Common myeloid progenitor, CD34-positive (primary cell): ENCODE data around the gene AGAP1.

Experiments used
- CTCF ChIA-PET: fragments of 350-600 bp; sonication (Branson Sonifier 250); formaldehyde crosslinking; loops from one replicate; lab custom pipeline; 2021; ENCODE audit warnings: antibody characterized with exemption; lab: Charles Lee
- POLR2A ChIA-PET: fragments of 350-600 bp; sonication (Branson Sonifier 250); formaldehyde crosslinking; loops from one replicate; lab custom pipeline; 2021; ENCODE audit warnings: antibody characterized with exemption; lab: Charles Lee
- DNase-seq, 3 donors: peaks; one replicate each; pipeline versions ENCODE4 v3.0.0 to v3.0.0-alpha.2; 2013
- H3K27ac ChIP-seq, 2 experiments: 1 replicate in 1 of 2; 2 replicates in 1 of 2; pipeline ENCODE4 v1.7.0; 2013; ENCODE audit warnings: inconsistent platforms in 2 of 2, low read length in 2 of 2, mild to moderate bottlenecking in 2 of 2, low read depth in 1 of 2, moderate library complexity in 1 of 2; ENCODE audit not compliant: severe bottlenecking in 2 of 2, insufficient read depth in 1 of 2, poor library complexity in 1 of 2
- H3K27me3 ChIP-seq, 5 experiments: replicated peaks in 2 of 5; 1 replicate in 3 of 5; 2 replicates in 2 of 5; pipeline versions ENCODE4 v1.6.1 to v1.7.0; 2013; ENCODE audit warnings: low read length in 4 of 5, mild to moderate bottlenecking in 2 of 5, moderate library complexity in 2 of 5, inconsistent platforms in 1 of 5; ENCODE audit not compliant: insufficient read depth in 5 of 5, control insufficient read depth in 4 of 5
- H3K36me3 ChIP-seq, 4 experiments: 1 replicate in 2 of 4; 2 replicates in 2 of 4; pipeline versions ENCODE4 v1.6.1 to v1.7.0; 2013; ENCODE audit warnings: low read length in 3 of 4, control low read depth in 1 of 4, mild to moderate bottlenecking in 1 of 4; ENCODE audit not compliant: control insufficient read depth in 4 of 4, insufficient read depth in 4 of 4
- H3K4me1 ChIP-seq, 4 experiments: 1 replicate in 3 of 4; 2 replicates in 1 of 4; pipeline versions ENCODE4 v1.6.1 to v1.7.1; 2013; ENCODE audit warnings: low read length in 3 of 4, mild to moderate bottlenecking in 3 of 4, control low read depth in 1 of 4, inconsistent platforms in 1 of 4, moderate library complexity in 1 of 4; ENCODE audit not compliant: control insufficient read depth in 4 of 4, insufficient read depth in 4 of 4; ENCODE audit errors: control extremely low read depth in 1 of 4
- H3K4me3 ChIP-seq, 7 experiments: 1 replicate in 4 of 7; 2 replicates in 3 of 7; pipeline versions ENCODE4 v1.5.1 to v1.7.0; 2013; ENCODE audit warnings: mild to moderate bottlenecking in 7 of 7, low read length in 6 of 7, moderate library complexity in 6 of 7, inconsistent platforms in 2 of 7, low read depth in 2 of 7, control low read depth in 1 of 7; ENCODE audit not compliant: insufficient read depth in 4 of 7, control insufficient read depth in 1 of 7; ENCODE audit errors: extremely low read depth in 1 of 7
- H3K9me3 ChIP-seq, 5 experiments: 1 replicate in 4 of 5; 2 replicates in 1 of 5; pipeline versions ENCODE4 v1.6.1 to v1.7.1; 2013; ENCODE audit warnings: low read length in 4 of 5, mild to moderate bottlenecking in 2 of 5, inconsistent platforms in 1 of 5, low read depth in 1 of 5, moderate library complexity in 1 of 5; ENCODE audit not compliant: control insufficient read depth in 4 of 5, insufficient read depth in 2 of 5; ENCODE audit errors: control extremely low read depth in 1 of 5
- WGBS: methylation state at CpG from one replicate; pipeline ENCODE4 v1.1.5; 2013; ENCODE audit not compliant: insufficient coverage; 5-methylcytosine and 5-hydroxymethylcytosine counted together

The AGAP1 gene

DNA sequence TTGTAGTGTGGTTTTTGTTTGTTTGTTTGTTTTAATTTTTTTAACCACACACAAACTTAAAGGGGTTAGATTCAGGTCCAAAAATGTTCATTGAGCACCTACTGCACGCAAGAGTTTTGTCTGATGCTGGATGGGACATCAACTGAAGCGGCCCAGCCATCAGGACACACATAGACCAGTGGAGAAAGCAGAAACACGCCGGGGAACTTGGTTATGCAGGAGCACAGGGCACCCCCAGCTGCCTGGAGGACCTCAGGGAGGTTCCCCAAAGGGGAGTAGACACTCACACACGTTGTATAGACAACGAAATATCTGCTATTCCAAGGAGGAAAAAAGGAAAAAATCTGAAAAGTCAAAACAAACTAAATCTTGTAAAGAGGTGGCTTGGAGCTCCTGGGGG lies 482.7 kb downstream of the AGAP1 start:
- ChIA-PET CTCF (no interaction called here), POLR2A (no interaction called here)
- H3K4me3 ChIP-seq: no peak overlapping the region
- DNase-seq: no peak
- no peaks in the 10 kb centered on the region for H3K36me3 ChIP-seq
- H3K9me3 ChIP-seq: peaks cover 0 to 2% (median 0%) of the 10 kb centered on the region in 5 experiments
- no peaks in the 10 kb centered on the region for H3K4me1 ChIP-seq
- H3K27ac ChIP-seq: no peak overlapping the region
- WGBS: 95% methylated on average over 4 of the region's 6 CpGs
- H3K27me3 ChIP-seq: peaks cover 0 to 4% (median 0%) of the 10 kb centered on the region in 5 experiments

DNA sequence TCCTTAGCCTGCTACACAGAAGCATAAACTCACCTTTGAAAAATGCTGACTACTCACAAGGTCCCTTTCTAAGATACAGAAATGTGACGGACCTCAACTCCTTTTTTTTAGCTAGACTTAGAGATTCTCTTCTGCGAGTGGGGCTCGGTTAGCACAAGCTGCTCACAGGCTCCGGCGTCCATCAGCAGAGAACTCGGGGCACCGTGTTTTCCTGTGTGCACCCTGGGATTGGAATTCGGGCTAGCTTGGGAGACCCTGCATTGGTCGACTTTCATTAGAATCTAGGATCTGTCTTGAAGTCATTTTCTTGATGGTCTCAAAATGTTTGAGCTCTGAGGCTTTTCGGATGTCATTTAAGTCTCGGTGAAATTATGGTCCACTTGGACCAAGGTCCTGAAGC lies 483.1 kb downstream of the AGAP1 start:
- DNase-seq: no peak
- Histone ChIP-seq H3K27ac (no peak overlapping the region), H3K9me3 (peaks cover 0 to 2% (median 0%) of the 10 kb centered on the region in 5 experiments), H3K36me3 (no peaks in the 10 kb centered on the region), H3K4me3 (no peak overlapping the region), H3K27me3 (peaks cover 0 to 7% (median 0%) of the 10 kb centered on the region in 5 experiments), H3K4me1 (no peaks in the 10 kb centered on the region)
- 98% methylated on average over 11 of the region's 11 CpGs for WGBS
- ChIA-PET CTCF (no interaction called here), POLR2A (no interaction called here)

DNA sequence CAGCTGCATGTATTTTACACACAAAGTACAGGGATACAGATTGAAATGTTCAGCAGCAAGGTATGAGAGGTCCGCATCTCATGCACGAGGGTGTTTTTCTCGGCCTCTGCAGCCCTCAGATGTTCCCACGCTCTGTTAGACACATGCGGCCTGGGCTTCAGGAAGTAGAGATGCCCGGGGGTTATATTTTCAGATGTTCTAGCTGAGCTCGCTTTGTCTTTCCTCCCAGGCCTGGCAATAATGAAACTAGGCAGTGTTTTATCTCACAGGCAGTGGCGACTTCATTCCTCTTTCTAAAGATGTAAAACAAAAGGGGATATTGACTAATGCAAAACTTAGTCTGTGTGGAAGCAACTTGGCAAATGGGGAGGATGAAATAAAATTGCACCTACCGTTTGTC lies 483.6 kb downstream of the AGAP1 start:
- Histone ChIP-seq H3K4me3 (no peak overlapping the region), H3K27me3 (peaks cover 0 to 12% (median 0%) of the 10 kb centered on the region in 5 experiments), H3K9me3 (peaks cover 0 to 2% (median 0%) of the 10 kb centered on the region in 5 experiments), H3K27ac (no peak overlapping the region), H3K4me1 (no peaks in the 10 kb centered on the region), H3K36me3 (no peaks in the 10 kb centered on the region)
- CTCF ChIA-PET: no interaction called here
- DNase-seq: no peak
- 95% methylated on average over 8 of the region's 9 CpGs for WGBS
- POLR2A ChIA-PET: no interaction called here

DNA sequence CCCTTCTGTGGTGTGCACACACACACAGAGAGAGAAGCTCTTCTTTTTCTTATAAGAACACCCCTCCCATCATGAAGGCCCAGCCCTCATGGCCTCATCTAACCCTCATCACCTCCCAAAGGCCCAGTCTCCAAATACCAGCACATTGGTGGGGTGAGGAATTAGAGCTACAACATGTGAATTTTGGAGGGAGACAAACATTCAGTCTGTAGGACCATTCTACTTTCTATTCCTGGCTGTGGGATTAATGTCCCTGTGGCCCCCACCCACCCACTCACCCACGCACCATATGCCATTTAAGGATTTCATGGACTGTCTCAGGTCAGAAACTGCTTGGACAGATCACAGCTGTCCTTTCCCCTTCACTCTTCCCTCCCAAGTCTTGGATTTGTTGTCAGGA lies 484.2 kb downstream of the AGAP1 start:
- Histone ChIP-seq H3K4me1 (no peaks in the 10 kb centered on the region), H3K9me3 (peaks cover 0 to 2% (median 0%) of the 10 kb centered on the region in 5 experiments), H3K27ac (no peak overlapping the region), H3K27me3 (peaks cover 0 to 16% (median 2%) of the 10 kb centered on the region in 5 experiments), H3K4me3 (no peak overlapping the region), H3K36me3 (no peaks in the 10 kb centered on the region)
- no peak for DNase-seq
- ChIA-PET POLR2A (no interaction called here), CTCF (no interaction called here)
- no CpG with 5 or more reads among the region's 1 CpG for WGBS

DNA sequence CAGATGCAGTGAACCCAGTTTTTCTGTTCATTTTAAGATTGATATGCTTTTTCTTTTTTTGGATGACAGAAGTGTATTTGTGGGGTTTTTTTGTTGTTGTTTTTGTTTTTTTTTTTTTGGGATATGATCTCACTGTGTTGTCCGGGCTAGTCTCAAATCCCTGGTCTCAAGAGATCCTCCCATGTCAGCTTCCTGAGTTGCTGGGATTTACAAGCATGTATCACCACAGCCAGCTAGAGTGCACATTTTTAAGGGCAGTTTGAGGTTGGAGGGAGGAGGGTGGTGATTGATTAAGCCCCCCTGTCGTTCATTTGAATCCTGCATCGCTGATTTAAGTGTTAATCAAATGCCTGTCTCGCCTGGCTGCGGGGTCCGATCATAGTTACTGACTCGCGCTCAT lies 485.2 kb downstream of the AGAP1 start:
- H3K4me1 ChIP-seq: no peaks in the 10 kb centered on the region
- H3K36me3 ChIP-seq: no peaks in the 10 kb centered on the region
- H3K9me3 ChIP-seq: peaks cover 0 to 2% (median 0%) of the 10 kb centered on the region in 5 experiments
- no peak overlapping the region for H3K27ac ChIP-seq
- ChIA-PET CTCF (no interaction called here), POLR2A (no interaction called here)
- no peak for DNase-seq
- no peak overlapping the region for H3K4me3 ChIP-seq
- H3K27me3 ChIP-seq: peaks cover 0 to 17% (median 2%) of the 10 kb centered on the region in 5 experiments
- 90% methylated on average over 2 of the region's 8 CpGs for WGBS

DNA sequence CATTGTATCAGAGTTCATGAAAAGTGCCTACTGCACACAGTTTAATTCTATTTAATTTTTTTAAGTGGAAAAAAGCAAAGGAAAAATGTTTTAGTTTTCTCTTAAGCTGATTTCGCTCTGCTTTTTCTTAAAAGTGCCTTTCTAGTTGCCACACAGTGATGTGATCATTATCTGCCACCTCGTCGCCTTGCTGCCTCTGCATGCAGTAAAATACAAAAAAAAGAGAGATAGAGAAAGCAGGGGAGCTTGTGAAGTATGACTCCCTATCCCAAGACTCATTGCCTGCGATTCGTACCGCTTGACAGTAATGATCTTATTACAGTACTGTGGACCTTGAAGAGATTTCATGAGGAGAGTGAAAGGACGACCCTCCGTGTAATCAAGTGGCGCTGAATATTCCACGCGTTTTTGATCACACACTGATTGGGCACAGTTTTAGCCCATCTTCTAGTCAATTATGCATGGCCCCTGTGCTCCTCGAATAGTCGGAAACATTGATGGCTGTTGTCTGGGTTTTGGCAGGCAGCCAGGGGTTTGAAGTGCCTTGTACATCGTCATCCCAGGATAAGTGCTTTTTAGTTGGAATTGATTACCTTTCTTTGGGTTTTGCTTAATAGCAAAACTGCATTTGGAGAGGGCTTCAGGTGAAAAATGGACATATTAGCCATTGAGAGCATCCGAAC lies 486.1 kb downstream of the AGAP1 start:
- H3K4me1 ChIP-seq: no peaks in the 10 kb centered on the region
- H3K27me3 ChIP-seq: peaks cover 0 to 17% (median 2%) of the 10 kb centered on the region in 5 experiments
- no peak for DNase-seq
- no peak overlapping the region for H3K4me3 ChIP-seq
- no peaks in the 10 kb centered on the region for H3K36me3 ChIP-seq
- 95% methylated on average over 14 of the region's 15 CpGs for WGBS
- no peak overlapping the region for H3K27ac ChIP-seq
- peaks cover 0 to 2% (median 0%) of the 10 kb centered on the region in 5 experiments for H3K9me3 ChIP-seq
- POLR2A ChIA-PET: no interaction called here
- CTCF ChIA-PET: no interaction called here

DNA sequence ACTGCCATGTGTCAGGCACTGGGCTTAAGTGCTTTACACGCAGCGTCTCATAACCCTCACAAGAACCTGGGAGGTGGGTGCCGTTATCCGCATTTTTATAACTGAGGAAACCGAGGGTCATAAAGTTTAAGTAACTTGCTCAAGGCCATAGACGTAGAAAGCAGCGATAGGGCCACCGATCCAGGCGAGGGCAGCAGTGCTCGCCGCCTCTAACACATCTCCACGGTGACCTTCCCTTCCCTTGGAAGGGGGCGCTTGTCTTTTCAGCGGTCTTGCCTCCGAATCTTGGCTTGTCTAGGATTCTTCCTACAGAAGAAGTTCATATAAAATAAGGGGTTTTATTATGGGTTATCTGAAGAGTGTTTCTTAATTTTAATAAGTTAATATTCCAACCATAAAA lies 487.8 kb downstream of the AGAP1 start:
- Histone ChIP-seq H3K27me3 (peaks cover 0 to 17% (median 2%) of the 10 kb centered on the region in 5 experiments), H3K9me3 (peaks cover 0 to 2% (median 0%) of the 10 kb centered on the region in 5 experiments), H3K27ac (no peak overlapping the region), H3K4me1 (no peaks in the 10 kb centered on the region), H3K36me3 (no peaks in the 10 kb centered on the region), H3K4me3 (no peak overlapping the region)
- ChIA-PET CTCF (no interaction called here), POLR2A (no interaction called here)
- no peak for DNase-seq
- WGBS: 48% methylated on average over 9 of the region's 15 CpGs
